Measurements from ENCODE around the gene ZBTB20.

The ZBTB20 gene

DNA sequence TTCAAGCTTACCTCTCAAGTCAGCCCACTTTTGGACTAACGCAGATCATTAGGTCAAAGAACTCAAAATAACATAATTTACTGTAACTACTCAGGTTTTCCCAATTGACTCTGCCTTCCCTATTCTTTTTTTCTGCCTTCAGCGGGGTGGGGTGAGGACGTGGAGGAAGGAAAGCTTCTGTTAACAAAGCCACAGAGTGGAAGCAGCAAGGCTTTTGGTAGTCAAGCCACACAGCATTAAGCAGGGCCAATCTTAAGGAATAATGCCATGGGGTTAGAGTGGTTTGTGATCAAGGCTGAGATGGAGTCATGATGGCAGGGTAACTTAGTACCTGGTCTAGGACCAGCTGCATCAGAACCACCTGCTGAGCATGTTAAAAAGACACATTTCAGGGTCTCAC is 575.7 kb downstream of the ZBTB20 start:
- DNase-seq (ENCODE audit: low read depth), result no peak

DNA sequence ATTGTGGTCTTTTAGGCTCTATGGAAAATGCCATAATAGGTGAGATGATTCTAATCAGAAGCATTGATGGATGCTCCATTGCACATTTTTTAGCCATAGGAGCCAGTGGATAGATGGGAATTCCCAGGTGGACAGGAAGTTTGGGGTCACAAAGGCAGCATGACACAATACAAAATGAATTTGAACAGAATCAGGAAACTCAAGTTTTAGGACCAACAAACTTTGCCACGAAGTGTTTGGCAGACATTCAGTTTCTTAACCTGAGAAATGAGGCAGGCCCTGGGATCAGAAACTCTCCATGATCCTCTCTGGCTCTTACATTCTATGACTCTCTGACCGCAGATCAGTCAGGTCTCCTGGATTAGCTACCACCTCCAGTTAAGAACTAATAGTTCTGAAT is 577.9 kb downstream of the ZBTB20 start:
- no peak for DNase-seq (ENCODE audit: low read depth)

DNA sequence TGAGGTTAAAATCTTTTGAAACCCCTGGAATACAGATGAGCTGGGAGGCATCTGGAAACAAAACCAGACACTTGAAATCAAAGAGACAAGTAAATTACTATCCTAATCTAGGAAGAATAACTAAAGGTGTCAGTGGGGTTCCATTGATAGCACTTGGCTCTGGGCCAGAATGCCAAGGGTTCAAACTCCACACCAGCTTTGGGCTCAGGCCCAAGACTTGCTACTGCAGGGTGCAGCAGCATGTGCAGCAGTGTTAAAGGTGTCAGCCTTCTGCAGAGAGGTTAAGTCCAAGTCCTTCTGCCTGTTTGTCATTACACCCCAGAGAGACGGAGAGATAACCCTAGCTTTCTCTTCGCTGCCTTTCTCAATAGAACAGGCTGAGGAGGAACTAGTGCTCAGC is 579.3 kb downstream of the ZBTB20 start:
- DNase-seq (ENCODE audit: low read depth), result no peak

DNA sequence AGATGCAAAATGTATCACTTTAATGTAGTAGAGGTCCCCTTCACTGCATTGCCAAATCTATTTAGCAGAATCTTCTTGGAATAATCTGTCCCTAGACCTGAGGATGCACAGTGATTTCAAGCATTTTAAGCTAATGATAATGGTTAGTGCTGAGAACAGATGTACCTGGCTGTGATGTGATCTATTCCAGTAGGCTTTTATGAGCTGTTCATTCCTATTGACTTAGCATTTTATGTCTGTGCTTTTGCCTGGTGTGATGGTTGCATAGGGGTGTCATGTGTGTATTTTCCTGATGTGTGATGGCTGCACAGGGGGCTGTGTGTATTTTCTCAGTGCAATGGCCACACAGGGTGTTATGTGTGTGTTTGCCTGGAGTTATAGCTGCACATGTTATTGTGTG is 580.3 kb downstream of the ZBTB20 start:
- no peak for DNase-seq (ENCODE audit: low read depth)

DNA sequence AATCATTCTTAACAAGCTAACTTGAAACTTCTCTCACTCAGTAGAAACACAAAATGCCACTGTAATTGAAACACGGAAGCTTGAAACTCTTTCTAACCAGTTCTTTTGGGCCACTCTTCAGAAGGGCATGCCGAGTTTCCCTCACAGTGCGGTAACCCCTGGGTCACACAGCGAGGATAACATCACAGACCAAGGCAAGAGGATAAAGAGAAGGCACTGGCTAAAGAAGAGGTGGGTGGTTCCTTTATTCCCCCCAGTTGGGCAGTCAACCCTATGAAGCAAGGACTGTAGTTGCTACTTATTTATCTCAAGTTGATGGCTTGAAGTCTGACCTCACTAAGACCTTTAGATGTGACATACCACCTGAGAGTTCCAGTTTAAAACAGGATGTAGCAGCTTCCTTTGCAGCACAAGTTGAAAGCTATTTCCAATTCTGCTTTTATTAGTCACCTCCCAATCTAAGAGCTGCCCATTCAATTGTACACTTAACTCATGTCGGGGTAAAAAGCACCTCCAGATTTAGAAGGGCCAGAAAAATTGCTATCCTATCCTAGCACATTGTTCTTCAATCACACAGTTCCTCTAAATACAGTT is 580.8 kb downstream of the ZBTB20 start:
- DNase-seq (ENCODE audit: low read depth), result no peak

DNA sequence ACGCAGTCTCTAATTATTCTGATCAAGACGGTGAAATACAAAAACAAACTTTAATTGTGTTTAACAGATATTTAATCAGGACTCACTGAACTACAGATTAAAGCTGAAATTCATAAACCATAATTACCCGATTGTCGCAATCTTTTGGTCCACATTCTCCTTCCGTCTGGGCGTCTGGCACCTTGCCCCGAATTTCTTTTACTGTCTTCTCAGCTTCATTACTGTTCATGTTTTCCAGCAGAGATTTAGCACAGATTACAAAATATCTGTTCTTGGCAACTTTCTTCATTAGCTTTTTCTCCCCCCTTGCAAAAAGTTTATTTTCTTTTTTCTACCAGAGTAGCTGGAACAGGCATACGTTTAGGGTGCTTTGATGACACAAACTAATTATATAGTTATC is 581.9 kb downstream of the ZBTB20 start:
- DNase-seq (ENCODE audit: low read depth), result no peak

DNA sequence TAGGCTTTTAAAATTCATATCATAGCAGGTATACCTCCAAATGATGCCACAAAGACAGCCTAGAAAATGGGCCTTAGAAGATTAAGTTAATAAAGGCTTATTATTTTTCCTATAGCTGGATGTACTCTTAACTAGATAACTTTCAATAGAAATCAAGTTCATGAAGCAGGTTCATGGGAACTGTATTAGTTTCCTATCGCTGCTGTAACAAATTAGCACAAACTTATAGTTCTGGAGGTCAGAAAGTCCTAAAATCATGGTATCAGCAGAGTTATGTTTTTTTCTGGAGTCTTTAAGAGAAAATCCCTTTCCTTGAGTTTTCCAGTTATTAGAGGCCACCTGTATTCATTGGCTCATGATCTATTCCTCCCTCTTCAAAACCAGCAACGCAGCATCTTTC is 583.4 kb downstream of the ZBTB20 start:
- DNase-seq (ENCODE audit: low read depth), result no peak

DNA sequence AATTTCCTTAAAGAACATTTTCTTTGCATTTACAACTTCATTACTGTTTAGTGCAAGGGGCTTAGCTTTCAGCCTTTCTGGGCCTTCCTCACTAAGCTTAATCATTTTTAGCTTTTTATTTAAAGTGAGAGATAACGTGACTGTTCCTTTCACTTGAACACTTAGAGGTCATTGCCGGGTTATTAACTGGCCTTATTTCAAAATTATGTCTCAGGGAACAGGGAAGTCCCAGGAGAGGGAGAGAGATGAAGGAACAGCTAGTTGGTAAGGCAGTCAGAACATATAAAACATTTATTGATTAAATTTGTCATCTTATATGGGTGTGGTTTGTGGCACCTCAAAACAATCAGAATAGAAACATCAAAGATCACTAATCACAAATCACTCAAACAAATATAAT is 584.5 kb downstream of the ZBTB20 start:
- DNase-seq (ENCODE audit: low read depth), result no peak

DNA sequence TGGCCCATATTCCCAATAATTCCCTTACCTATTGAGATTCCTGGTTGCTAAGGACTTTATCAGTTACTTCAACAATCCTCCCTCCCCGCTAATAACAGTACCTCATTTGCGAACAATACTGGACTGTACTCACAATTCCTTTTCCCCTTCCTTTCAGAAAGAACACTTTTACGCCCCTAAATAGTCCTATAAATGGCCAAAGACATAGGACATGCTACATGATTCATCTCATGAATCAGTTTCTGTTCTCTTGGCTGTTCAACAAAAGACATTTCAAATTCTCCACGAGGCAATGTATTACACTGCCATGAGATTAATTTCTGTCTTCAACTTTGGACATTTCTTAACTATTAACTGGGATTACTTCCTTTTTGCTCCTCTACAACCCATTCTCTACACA is 588.8 kb downstream of the ZBTB20 start:
- DNase-seq (ENCODE audit: low read depth), result no peak

DNA sequence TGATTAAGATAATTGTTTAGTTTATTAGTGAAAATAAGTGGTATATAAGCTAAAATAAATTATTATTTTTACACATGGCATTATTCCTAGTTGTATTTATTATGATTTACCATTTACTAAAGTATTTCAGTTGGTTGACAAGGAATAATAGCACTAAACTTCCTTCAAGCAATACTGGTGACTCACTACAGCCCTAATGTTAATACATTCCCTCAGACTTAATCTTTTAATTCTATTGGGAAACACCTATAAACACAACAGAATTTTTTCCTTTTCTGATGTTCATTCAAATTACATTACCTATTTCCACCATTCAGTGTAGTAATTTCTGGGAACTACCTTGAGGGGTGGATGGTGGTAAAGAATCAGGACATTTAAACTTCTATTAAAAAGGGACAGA is 589.3 kb downstream of the ZBTB20 start:
- no peak for DNase-seq (ENCODE audit: low read depth)

DNA sequence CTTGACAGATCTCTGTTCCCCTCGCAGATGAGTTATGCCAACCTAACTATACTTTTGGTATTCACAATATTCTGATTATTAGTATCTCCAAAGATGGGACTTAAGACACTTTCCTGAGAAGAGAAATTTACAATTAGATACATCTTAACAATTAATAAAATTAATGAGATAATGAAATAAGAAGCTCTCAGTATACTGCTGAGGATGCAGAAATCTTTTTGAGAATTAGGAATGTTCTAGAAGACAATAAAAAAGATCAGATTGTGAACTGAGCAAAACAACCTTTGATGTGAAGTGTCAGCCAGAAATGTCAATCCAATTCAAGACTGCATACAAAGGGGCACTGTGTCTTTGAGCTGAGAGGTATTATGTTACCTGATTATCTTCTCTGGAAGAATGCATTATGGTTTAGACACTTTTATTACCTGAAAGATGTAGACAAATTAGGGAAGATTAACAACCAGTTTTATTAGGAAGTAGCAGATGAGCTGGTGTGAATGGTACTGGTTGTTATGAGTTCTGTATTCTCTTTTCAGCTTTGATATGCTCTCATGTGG is 590.4 kb downstream of the ZBTB20 start:
- no peak for DNase-seq (ENCODE audit: low read depth)

DNA sequence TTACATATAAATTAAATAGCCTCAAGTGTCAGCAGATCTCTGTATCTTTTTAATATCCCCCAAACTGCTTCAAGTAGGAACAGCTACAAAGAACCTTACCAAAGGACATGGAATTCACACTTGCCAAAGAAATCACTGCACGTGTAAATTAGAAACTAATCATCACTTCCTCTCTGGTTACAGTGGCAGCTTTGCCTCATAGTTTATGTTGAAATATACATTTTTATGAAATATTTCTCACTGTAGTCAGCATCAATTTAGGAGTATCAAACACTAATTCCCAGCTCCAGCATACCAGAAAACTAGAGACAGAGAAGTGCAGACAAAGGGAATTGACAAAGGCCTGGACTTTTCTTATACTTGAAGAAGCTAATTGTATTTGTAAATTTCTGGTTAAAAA is 592.4 kb downstream of the ZBTB20 start:
- no peak for DNase-seq (ENCODE audit: low read depth)

DNA sequence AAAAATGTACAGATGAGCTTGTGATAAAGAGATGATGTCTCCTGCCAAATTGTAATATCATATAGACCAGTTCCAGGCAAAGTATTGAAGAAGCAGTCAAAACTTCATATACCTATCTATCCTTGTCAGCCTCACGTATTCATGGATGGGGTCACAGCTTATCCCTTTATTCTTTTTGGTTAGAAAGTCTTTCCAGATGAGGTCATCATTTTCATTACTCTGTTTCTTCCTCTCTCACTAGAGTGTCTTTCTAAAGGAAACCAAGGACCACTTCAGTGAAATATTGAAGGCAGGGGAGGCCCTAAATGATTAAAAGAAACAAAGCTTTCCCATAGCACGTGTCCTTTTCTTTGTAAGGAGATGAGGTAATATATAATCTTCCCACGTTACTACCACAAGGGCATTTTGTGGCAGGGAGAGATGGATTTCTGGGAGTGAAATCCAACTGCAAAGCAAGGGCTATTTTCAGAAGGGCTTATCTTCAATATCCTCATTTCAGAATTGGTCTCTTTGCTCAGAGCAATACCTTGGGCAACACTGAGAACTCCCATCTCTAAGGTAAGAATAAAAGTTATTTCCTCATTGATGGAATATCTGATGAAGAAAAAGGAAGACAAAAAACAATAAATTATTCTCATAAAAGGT is 593.0 kb downstream of the ZBTB20 start:
- no peak for DNase-seq (ENCODE audit: low read depth)

DNA sequence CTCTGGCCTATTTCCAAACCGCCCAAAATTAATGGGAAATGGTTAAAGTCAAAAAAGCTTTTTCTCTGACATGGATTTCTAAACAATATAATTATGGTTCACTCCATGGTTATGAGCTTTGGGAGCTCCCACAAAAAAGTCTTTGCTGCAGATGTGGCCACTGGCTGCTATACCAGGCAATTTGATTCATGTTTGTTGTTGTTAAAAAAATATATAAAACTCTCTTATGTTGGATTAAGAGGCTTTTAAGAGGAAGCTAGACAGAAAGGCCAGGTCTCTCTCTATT is 594.6 kb downstream of the ZBTB20 start:
- DNase-seq (ENCODE audit: low read depth), result no peak

DNA sequence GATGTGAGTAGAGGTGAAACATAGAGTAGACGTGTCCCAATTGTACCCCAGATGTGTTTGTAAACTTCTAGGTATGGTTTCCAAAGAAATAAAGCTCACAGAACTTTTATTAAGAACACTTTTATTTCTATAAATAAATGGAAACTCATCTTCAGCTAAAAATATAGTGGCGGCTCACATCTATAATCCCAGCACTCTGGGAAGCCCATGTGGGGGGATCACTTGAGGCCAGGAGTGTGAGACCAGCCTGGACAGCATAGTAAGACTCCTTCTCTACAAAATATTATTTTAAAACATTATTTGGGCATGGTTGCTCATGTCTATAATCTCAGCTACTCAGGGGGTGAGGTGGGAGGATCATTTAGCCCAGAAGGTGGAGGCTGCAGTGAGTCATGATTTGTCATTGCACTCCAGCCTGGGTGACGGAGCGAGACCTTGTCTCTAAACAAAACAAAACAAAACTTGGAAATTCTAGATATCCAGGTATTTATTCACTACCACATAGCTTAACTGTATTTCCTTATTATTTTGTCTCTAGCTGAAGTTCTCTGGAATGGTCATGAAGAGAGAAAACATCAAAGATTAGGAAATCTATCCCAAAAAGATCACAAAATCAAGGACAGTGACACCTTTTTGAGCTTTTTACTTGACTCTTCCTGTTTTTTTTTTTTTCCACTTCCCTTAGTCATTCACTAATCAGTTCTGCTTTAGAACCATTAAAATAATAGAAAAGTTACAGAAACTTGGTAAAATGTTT is 595.1 kb downstream of the ZBTB20 start:
- peak; percentile 59 for DNase-seq (ENCODE audit: low read depth)

DNA sequence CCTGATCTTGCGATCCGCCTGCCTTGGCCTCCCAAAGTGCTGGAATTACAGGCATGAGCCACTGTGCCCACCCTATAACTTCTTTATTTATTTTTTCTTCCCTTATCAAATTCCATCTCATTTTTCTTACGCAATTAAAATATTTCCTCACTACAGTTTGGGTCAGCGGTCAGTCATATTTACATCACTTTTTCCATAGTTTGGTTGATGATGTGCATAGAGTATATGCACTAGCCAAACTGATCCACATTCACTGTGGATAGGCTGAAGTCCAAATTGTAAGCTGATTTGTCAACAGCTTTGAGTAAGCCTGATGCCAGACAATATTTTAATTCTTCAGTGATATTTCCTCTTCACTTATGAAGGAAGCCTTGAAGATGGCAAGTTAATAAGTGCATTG is 596.9 kb downstream of the ZBTB20 start:
- peak; percentile 74 for DNase-seq (ENCODE audit: low read depth)

DNA sequence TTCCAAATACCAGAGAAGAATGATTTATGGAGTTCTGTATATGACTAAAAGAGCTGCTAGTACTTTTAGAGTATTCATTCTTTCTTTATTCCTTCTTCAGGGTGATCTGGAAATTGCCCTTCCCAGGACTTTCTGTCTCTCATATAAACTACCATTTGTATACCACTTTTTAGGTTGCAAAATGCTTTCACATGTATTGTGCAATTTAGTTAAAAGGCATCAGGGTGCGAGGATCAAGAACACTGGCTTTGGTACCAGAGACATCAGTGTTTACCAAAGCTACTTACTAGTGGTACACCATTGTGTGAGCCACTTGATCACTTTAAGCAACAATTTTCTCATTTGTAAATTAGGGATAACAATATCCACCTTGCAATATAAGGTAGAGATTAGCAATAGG is 601.9 kb downstream of the ZBTB20 start:
- no peak for DNase-seq (ENCODE audit: low read depth)

DNA sequence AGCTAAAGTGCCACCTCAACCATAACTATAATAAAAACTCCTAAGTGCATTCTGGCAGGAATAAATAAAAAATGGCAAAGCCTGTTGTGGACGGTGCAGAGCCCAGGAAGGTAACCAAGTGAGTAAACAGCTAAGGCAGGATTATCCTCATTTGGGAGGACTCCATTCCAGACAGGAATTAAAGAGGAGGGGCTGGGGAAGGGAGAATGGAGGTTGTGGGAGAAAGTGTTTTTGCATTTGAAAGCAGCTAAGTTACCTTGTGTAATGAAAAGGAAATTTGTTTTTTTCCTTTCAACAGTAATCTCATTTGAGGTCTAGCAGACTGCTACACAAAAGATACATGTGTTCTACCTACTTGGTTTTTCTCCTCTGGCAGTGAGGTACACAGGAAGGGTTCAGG is 604.7 kb downstream of the ZBTB20 start:
- no peak for DNase-seq (ENCODE audit: low read depth)

DNA sequence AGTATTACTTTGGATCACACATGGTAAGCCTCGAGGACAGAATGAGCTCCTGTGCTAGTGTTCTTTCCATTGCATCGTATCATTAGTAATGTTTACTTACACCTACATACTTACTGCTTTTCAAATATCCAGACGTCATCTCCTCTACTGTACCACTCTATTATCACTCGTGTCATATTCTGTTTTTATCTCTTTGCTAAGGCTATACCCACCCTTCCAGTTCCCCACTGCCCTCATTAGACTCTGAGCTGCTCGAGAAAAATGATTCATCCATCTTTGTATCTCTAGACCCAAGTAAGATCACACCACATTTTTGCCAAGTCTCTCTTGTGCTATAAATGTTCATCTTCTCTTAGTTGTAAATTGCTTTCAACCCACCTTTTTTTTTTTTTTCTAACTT is 607.6 kb downstream of the ZBTB20 start:
- no peak for DNase-seq (ENCODE audit: low read depth)

DNA sequence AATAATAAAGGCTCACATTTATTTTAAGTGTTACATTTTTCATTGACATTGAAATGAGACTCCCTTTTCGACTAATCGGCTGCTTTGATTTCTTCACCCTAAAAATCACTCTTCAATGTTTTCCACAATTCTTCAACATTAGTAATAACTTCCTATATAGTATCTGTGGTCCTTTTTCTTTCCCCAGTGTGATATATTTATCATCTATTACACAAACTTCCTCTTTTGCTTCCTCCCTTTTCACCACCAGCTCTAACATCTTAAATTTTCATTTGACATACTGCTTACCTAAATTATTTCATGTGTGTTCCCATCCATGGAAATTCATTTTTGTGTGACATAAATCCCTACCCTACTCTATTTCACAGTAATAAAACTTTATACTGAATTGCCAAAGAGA is 608.9 kb downstream of the ZBTB20 start:
- DNase-seq (ENCODE audit: low read depth), result no peak

DNA sequence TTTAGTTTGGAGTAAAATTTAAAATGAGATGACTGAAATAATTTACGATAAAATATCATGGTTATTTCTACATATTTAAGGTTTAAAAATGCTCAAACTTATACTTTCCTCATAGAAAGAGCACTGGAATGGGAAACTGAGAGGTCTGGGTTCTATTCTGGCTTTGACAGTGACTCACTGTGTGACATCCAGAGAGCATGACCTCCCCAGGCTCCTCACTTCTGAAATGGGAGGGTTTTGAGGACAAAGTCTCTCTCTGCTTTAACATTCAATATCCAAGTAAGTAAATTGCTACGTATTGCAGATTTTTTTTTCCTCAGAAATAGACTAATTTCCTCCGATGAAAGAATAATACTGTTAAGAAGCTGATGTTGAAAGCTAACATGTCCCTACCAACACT is 618.6 kb downstream of the ZBTB20 start:
- DNase-seq (ENCODE audit: low read depth), result no peak

DNA sequence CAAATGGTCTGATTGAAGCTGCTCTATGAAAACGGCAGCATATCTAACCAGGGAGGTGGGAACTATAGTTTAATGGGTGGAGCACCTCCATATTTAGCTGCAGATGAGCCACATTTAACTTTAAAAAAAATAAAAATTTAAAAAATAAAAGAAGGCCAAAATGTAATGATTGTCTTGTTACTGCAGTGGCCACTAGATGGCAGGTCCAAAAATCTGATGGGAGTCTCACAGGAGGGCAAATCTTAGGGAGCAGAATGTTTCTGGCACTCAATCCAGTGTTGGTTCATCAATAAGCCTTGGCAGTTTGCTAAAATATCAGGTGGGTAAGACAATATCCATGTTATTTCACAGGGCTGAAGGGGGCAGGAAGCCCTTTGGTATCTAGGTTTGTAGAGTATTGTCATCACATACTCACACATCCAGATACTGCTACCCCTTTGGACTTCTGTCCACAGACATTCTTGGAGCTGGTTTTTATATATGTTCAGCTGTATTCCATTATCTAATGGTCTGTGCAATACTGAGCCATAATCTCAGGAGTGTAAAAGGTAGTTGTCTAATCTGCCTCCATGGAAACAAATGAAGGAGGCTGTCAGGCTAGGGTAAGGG is 619.9 kb downstream of the ZBTB20 start:
- no peak for DNase-seq (ENCODE audit: low read depth)

DNA sequence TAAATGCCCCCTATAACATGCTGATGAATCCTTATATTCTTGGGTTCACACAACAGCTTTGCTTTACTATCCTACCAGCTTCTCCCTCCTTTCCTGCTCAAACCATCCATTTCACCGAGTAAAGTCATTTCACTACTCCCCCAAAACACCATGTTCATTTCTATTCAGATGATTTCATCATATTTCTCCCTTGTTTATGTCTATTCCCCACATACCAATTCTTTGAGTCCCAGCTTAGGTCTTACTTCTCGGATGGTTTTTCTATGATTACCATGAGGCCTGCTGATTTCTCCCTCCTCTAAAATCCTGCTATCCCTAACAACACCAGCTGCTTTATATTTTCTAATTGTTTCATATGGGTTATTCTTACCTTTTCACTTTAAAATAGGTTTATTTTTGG is 621.8 kb downstream of the ZBTB20 start:
- no peak for DNase-seq (ENCODE audit: low read depth)
